ENCODE results near the gene SIRT4. TPM values are rescaled to one million over a fixed set of nuclear protein-coding genes. Genes with fewer than 3 reads are reported as not detected.
"Not testable (repeated sequence)": the region's sequence is repeated elsewhere in the genome, so short reads cannot be mapped to it uniquely, and the experiment has no call there.

The SIRT4 gene
- 10 to 100 TPM in 2 of 9 donors, 1 to 10 TPM in 7; 1.9 to 16.8 (median 7.4) TPM for total RNA-seq
- polyA plus RNA-seq: 1 to 10 TPM; 2.9 to 5.1 (median 3.6) TPM
- long read RNA-seq, donor 1, transcript SIRT4-201 (4 exons, 1,217 nt): major isoform, 5 of 5 reads
- long read RNA-seq, donor 1, partial matches to known transcripts: 0 of 5 reads
- long read RNA-seq, donor 1, other reads (novel, unspliced or antisense): 0 of 5 reads
- long read RNA-seq, donor 2, partial matches to known transcripts: 0 of 4 reads
- long read RNA-seq, donor 2, other reads (novel, unspliced or antisense): 0 of 4 reads
- long read RNA-seq, donor 3, partial matches to known transcripts: 0 of 2 reads
- long read RNA-seq, donor 3, other reads (novel, unspliced or antisense): 0 of 2 reads
- long read RNA-seq, donor 4, transcript SIRT4-201 (4 exons, 1,217 nt): major isoform, 5 of 6 reads
- long read RNA-seq, donor 4, partial matches to known transcripts: 1 of 6 reads
- long read RNA-seq, donor 4, other reads (novel, unspliced or antisense): 0 of 6 reads
- long read RNA-seq, donor 5, transcript SIRT4-201 (4 exons, 1,217 nt): major isoform, 10 of 11 reads
- long read RNA-seq, donor 5, partial matches to known transcripts: 0 of 11 reads
- long read RNA-seq, donor 5, other reads (novel, unspliced or antisense): 1 of 11 reads
- long read RNA-seq, donor 6, partial matches to known transcripts: 1 of 1 reads
- long read RNA-seq, donor 6, other reads (novel, unspliced or antisense): 0 of 1 reads
- long read RNA-seq, donor 7: 0 reads
- long read RNA-seq, donor 8, partial matches to known transcripts: 0 of 3 reads
- long read RNA-seq, donor 8, other reads (novel, unspliced or antisense): 0 of 3 reads
- long read RNA-seq, donor 9, partial matches to known transcripts: 0 of 2 reads
- long read RNA-seq, donor 9, other reads (novel, unspliced or antisense): 0 of 2 reads
- long read RNA-seq, donor 10, partial matches to known transcripts: 0 of 1 reads
- long read RNA-seq, donor 10, other reads (novel, unspliced or antisense): 0 of 1 reads

DNA sequence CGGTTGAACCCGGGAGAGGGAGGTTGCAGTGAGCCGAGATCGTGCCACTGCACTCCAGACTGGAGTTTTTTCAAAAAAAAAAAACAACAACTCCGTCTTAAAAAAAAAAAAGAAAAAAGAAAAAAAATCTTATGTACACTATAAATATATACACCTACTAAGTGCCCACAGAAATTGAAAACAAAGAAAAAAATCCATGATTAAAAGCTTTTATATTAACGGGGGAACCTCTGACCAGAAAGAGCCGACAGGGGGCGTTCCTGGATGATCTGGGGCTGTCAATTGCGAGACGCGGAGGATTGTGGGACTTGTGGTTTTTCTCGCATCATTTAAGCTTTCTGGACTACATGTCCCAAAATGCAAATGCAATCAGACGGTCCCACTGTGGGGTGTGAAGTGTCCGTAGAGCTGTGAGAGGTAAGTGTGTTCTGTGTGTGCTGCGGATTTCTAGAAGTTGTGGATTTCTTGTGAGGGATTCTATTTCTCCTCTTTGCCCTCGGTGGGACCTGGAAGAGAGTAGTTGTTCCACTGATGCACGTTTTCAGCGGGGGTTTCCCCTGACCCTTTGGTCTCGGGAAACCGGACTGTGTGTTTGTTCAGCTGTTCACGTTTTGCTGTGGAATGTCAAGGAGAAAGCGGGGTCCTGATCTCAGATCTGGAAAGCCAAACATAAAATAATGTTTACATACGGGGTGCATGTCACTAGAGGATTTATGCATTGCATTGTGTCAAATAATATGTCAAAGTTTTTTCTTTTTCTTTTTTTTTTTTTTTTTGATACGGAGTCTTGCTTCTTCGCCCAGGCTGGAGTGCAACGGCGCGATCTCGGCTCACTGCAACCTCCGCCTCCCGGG, at the start of gene SIRT4:
TSS of gene SIRT4 (plus strand) at position 360 of the 854 bp plus-strand sequence. CDS start 1,241 bp downstream, outside the sequence.
- TF ChIP-seq POLR2A (IDR thresholded peaks at IDR 0.05) (peak in 1 of 2 donors; percentile 65), CTCF (IDR thresholded peaks at IDR 0.05) (peak; percentile 44 to 78 (median 61))
- Histone ChIP-seq H3K4me3 (peak within 1 kb of the TSS in 3 of 4 donors; percentile 41 to 61 (median 60)), H3K9me3 (replicated peaks in 1 of 3) (no peaks in the 10 kb centered on the region), H3K36me3 (replicated peaks in 1 of 2) (no peaks in the 10 kb centered on the region), H3K27me3 (no peaks in the 10 kb centered on the region), H3K4me1 (replicated peaks in 1 of 2) (peaks cover 5 to 8% of the 10 kb centered on the region in 2 donors), H3K27ac (peak within 1 kb of the TSS in 3 of 5 donors; percentile 49 to 86 (median 75))
- 8 to 10% (median 9%) methylated on average over 31 of the region's 31 CpGs for WGBS, 4 donors
- intact Hi-C loops (cut with DNase I): no loop called here
- DNase-seq: peak; percentile 89 to 97 (median 93)

DNA sequence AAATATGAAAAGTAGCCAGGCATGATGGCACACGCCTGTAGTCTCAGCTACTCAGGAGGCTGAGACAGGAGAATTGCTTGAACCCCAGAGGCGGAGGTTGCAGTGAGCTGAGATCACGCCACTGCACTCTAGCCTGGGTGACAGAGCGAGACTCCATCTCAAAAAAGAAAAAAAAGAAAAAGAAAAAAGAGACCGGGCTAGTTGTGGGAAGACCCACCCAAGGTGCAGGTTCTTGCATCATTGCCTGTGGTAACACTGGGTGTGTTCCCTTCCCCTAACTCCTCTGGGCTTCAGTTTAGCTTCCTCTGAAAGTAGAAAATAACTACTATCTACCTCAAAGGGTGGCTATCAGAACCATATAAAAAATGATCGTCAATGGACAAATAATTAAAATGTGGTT, 48.8 kb upstream of the SIRT4 start:
- WGBS, 4 donors: 63 to 83% (median 73%) methylated on average over 6 of the region's 6 CpGs
- H3K4me3 ChIP-seq; H3K9me3 ChIP-seq (replicated peaks in 1 of 3); H3K27me3 ChIP-seq; H3K36me3 ChIP-seq (replicated peaks in 1 of 2); DNase-seq; intact Hi-C loops (cut with DNase I); H3K27ac ChIP-seq: not testable (repeated sequence)
- H3K4me1 ChIP-seq (replicated peaks in 1 of 2): peaks cover 37 to 88% of the 10 kb centered on the region in 2 donors

DNA sequence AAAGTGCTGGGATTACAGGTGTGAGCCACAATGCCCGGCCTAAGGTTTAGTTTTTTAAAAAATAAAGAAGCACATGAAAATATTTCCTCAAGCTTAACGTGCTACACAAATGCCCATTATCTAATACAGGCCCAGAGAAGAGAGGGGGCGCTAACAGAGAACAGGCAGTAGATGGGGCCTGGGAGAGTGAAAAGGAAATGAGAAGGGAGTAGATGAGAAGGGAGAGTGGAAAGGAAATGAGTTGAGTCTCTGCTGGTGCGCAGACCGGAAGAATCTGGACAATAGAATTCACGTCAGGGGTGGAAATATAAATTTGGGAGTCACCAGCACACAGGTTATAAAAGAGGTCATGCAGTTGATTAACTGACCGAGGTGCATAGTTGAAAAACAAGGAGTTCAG, 47.3 kb upstream of the SIRT4 start:
- H3K9me3 ChIP-seq (replicated peaks in 1 of 3): no peaks in the 10 kb centered on the region
- H3K4me3 ChIP-seq: no peak overlapping the region
- peak overlapping the region in 3 of 5 donors; percentile 5 to 91 (median 61) for H3K27ac ChIP-seq
- 66 to 84% (median 81%) methylated on average over 7 of the region's 7 CpGs for WGBS, 4 donors
- TF ChIP-seq CTCF (IDR thresholded peaks at IDR 0.05): peak in 1 of 6 experiments; percentile 17
- TF ChIP-seq POLR2A (IDR thresholded peaks at IDR 0.05): no peak
- intact Hi-C loops (cut with DNase I): no loop called here
- peaks cover 0 to 7% of the 10 kb centered on the region in 2 donors for H3K36me3 ChIP-seq (replicated peaks in 1 of 2)
- peaks cover 39 to 89% of the 10 kb centered on the region in 2 donors for H3K4me1 ChIP-seq (replicated peaks in 1 of 2)
- no peaks in the 10 kb centered on the region for H3K27me3 ChIP-seq
- no peak for DNase-seq

Data from adrenal gland (tissue), 19 donors.